Left lung (tissue), 10 donors: ENCODE measurements around the gene AATF. TPM values are rescaled to one million over a fixed set of nuclear protein-coding genes. Genes with fewer than 3 reads are reported as not detected.

Experiments used
- ATAC-seq: fragments of 200-7000 bp; cut with Tn5 transposase; one replicate; pipeline ENCODE4 v1.9.1; 2020; ENCODE audit warnings: moderate library complexity
- DNase-seq, 4 donors: peaks; one replicate each; pipeline ENCODE4 v3.0.0-alpha.2; 2013 to 2020
- H3K27ac ChIP-seq, 2 donors: fragments of 200-600 bp; sonication (generic) in 1 of 2; one replicate each; pipeline versions ENCODE4 v1.5.0 to v1.8.0; 2020 to 2021
- H3K27me3 ChIP-seq, 2 donors: fragments of 200-600 bp; sonication (generic) in 1 of 2; one replicate each; pipeline versions ENCODE4 v1.5.0 to v1.8.0; 2020 to 2021
- H3K36me3 ChIP-seq, 2 donors: fragments of 200-600 bp; sonication (generic) in 1 of 2; one replicate each; pipeline versions ENCODE4 v1.5.0 to v1.8.0; 2020 to 2021
- H3K4me1 ChIP-seq, 2 donors: fragments of 200-600 bp; one replicate each; pipeline ENCODE4 v1.8.0; 2021
- H3K4me3 ChIP-seq, 2 donors: fragments of 200-600 bp; sonication (generic) in 1 of 2; one replicate each; pipeline versions ENCODE4 v1.5.0 to v1.8.0; 2020 to 2021; ENCODE audit warnings: mild to moderate bottlenecking in 1 of 2
- H3K9me3 ChIP-seq, 2 donors: fragments of 200-600 bp; sonication (generic) in 1 of 2; one replicate each; pipeline versions ENCODE4 v1.5.0 to v1.8.0; 2020 to 2021
- CTCF ChIP-seq, 2 donors: fragments of 200-600 bp; sonication (generic) in 1 of 2; IDR thresholded peaks; one replicate each; pipeline versions ENCODE4 v1.5.0 to v1.8.0; 2021; ENCODE audit warnings: antibody characterized with exemption in 2 of 2
- intact Hi-C, 2 donors: fragments of 100-400 bp; cut with DNase I; formaldehyde crosslinking; loops; one replicate each; pipeline versions ENCODE4 v1.11.2 to v1.14.2; 2022
- polyA plus RNA-seq, 6 donors: library from polyadenylated mRNA; unstranded; fragments of 120-200 nt; gene quantifications; one replicate each; pipeline ENCODE4 v1.2.1, GENCODE V29; 2013; ENCODE audit not compliant: insufficient read length in 6 of 6
- total RNA-seq, 2 donors: library from RNA; stranded (reverse); fragmentation: NEBNext Ultra II Directional; extraction: Animal tissue kit (Norgen Biotek cat#: 25700); gene quantifications; one replicate each; pipeline ENCODE4 v1.2.1, GENCODE V29; 2021
- donor health status: DM: no; HTN: yes; CAD: no.
- donor health status: DM: no; HTN: no; CAD: no.

The AATF gene
- total and polyA plus RNA-seq, 8 donors: 31.6 to 42.4 (median 37.8) TPM

GRCh38 chr17:37051833-37052232 lies 103.1 kb downstream of the AATF start:
- Histone ChIP-seq H3K36me3 (peaks cover 0 to 65% of the 10 kb centered on the region in 2 donors), H3K27ac (no peak overlapping the region), H3K27me3 (no peaks in the 10 kb centered on the region), H3K4me3 (no peak overlapping the region), H3K9me3 (no peaks in the 10 kb centered on the region), H3K4me1 (no peaks in the 10 kb centered on the region)
- no peak for TF ChIP-seq CTCF (IDR thresholded peaks at IDR 0.05)
- no peak for ATAC-seq
- DNase-seq: no peak
- intact Hi-C loops: no loop called here

- DNase-seq (no peak), ATAC-seq (no peak)
- peaks cover 0 to 71% of the 10 kb centered on the region in 2 donors for H3K36me3 ChIP-seq
- no peak overlapping the region for H3K4me3 ChIP-seq
- no peak for TF ChIP-seq CTCF (IDR thresholded peaks at IDR 0.05)
- H3K9me3 ChIP-seq: no peaks in the 10 kb centered on the region
- H3K4me1 ChIP-seq: no peaks in the 10 kb centered on the region
- no peaks in the 10 kb centered on the region for H3K27me3 ChIP-seq
- intact Hi-C loops: no loop called here
- H3K27ac ChIP-seq: no peak overlapping the region
Measured at GRCh38 chr17:37052450-37052849, 103.7 kb downstream of the AATF start.

GRCh38 chr17:37054894-37055293 lies 106.1 kb downstream of the AATF start:
- no peaks in the 10 kb centered on the region for H3K9me3 ChIP-seq
- DNase-seq (no peak), ATAC-seq (no peak)
- H3K27ac ChIP-seq: no peak overlapping the region
- no peaks in the 10 kb centered on the region for H3K4me1 ChIP-seq
- no peaks in the 10 kb centered on the region for H3K27me3 ChIP-seq
- H3K36me3 ChIP-seq: peaks cover 0 to 70% of the 10 kb centered on the region in 2 donors
- intact Hi-C loops: no loop called here
- no peak for TF ChIP-seq CTCF (IDR thresholded peaks at IDR 0.05)
- no peak overlapping the region for H3K4me3 ChIP-seq

- DNase-seq (no peak), ATAC-seq (no peak)
- Histone ChIP-seq H3K27ac (no peak overlapping the region), H3K9me3 (no peaks in the 10 kb centered on the region), H3K27me3 (no peaks in the 10 kb centered on the region), H3K4me3 (no peak overlapping the region), H3K36me3 (peaks cover 0 to 57% of the 10 kb centered on the region in 2 donors), H3K4me1 (no peaks in the 10 kb centered on the region)
- TF ChIP-seq CTCF (IDR thresholded peaks at IDR 0.05): no peak
- intact Hi-C loops: no loop called here
Measured at GRCh38 chr17:37056622-37057021, 107.9 kb downstream of the AATF start.

GRCh38 chr17:37059493-37059892 lies 110.7 kb downstream of the AATF start:
- Histone ChIP-seq H3K27me3 (peaks cover 0 to 3% of the 10 kb centered on the region in 2 donors), H3K4me1 (no peaks in the 10 kb centered on the region), H3K9me3 (no peaks in the 10 kb centered on the region), H3K36me3 (peaks cover 0 to 35% of the 10 kb centered on the region in 2 donors), H3K27ac (no peak overlapping the region), H3K4me3 (no peak overlapping the region)
- TF ChIP-seq CTCF (IDR thresholded peaks at IDR 0.05): no peak
- intact Hi-C loops: no loop called here
- DNase-seq: no peak
- ATAC-seq: no peak
